VCaP (cell line): Measurements from ENCODE around the gene COPG2.

Experiments used
- H3K27ac ChIP-seq: fragments of 450-650 bp; 2 replicates; pipeline ENCODE4 v1.5.1; 2017
- TF ChIP-seq, protein P1 (sequence below): fragments of 450-650 bp; conservative IDR thresholded peaks from 2 replicates; pipeline ENCODE4 v1.5.1; 2017; ENCODE audit warnings: mild to moderate bottlenecking, moderate library complexity

Gene COPG2

DNA sequence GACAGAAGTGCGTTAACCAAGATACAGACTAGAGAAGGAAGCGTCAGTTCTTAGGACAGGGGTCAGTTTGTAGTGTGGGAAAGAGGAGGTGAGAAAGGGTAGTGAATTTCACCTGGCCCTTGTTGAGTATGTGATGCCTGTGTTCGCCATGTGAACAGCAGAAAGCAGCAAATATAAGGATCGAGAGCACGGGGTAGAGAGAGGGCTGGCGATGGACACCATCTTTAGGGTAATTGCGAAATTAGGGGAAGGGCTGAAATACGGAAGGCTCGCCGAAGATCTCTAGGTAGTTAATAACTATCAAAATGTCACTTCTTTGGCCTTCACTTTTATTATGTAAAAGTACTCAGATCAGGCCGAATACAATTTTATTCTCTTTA lies 182.8 kb downstream of the COPG2 start:
- peak overlapping the region; percentile 82 for H3K27ac ChIP-seq
- TF ChIP-seq, protein P1, sequence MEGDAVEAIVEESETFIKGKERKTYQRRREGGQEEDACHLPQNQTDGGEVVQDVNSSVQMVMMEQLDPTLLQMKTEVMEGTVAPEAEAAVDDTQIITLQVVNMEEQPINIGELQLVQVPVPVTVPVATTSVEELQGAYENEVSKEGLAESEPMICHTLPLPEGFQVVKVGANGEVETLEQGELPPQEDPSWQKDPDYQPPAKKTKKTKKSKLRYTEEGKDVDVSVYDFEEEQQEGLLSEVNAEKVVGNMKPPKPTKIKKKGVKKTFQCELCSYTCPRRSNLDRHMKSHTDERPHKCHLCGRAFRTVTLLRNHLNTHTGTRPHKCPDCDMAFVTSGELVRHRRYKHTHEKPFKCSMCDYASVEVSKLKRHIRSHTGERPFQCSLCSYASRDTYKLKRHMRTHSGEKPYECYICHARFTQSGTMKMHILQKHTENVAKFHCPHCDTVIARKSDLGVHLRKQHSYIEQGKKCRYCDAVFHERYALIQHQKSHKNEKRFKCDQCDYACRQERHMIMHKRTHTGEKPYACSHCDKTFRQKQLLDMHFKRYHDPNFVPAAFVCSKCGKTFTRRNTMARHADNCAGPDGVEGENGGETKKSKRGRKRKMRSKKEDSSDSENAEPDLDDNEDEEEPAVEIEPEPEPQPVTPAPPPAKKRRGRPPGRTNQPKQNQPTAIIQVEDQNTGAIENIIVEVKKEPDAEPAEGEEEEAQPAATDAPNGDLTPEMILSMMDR: no peak

DNA sequence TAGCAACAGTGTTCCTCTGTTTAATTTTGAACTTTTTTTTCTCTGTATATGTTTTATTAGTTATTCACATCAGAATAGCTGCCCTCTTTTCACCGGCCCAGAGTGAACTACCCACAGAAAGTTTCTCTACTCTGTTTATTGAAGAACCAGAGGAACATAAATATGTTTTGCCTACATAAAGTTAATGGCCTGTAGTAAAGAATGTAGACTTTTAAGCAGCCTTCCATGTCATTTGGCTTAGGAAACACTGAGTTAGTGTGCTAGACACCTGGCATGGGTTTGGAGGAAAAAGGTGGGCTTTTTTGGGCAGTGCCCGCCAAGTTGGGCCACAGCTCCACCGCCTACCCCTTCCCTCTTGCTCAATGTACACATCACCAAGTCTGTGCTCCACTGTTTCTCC lies 185.5 kb downstream of the COPG2 start:
- TF ChIP-seq, protein P1: no peak
- H3K27ac ChIP-seq: no peak overlapping the region

DNA sequence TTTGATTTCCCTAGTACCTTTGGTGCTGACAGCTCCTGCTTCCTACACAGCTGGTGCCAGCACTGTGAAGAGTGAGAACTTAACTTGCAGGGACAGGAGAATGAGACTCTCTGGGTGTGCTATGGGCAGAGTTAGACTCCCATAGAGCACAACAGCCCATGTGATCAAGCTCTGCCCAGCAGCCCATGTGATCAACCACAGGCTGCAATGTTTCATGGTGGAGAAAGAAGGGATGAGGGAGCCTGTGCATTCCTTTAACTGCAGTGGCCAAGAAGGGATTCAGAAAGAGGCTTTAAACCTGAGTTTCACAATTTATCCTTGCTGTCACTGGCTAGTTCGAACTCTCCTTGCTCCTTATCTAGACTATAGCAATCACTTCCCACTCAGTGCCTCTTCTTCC lies 186.7 kb downstream of the COPG2 start:
- no peak overlapping the region for H3K27ac ChIP-seq
- TF ChIP-seq, protein P1: no peak

DNA sequence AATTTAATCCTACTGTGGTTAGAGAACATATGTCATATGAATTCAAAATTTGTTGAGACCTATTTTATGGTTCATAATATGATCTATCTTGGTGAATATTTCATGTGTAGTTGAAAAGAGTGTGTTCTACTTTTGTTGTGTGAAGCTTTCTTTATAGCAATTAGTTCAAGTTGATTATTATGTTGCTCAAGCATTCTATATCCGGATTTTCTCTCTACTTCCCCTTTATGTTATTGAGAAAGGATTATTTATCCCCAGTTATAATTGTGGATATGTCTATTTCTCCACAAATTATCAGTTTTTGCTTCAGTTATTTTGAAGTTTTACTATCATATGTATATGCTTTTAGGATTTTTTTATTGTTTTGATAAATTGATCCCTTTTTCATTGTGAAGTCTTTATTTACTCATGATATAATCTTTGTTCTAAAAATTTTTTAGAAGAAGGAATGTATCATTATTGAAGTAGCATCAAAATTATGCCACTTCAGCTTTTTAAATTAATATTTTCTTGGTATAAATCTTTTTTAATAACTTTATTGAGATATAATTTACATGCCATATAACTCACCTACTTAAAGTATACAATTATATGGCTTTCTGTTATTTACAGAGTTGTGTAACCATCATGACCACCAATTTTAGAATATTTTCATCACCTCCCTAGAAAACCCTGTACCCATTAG lies 188.7 kb downstream of the COPG2 start:
- TF ChIP-seq, protein P1: no peak
- no peak overlapping the region for H3K27ac ChIP-seq

DNA sequence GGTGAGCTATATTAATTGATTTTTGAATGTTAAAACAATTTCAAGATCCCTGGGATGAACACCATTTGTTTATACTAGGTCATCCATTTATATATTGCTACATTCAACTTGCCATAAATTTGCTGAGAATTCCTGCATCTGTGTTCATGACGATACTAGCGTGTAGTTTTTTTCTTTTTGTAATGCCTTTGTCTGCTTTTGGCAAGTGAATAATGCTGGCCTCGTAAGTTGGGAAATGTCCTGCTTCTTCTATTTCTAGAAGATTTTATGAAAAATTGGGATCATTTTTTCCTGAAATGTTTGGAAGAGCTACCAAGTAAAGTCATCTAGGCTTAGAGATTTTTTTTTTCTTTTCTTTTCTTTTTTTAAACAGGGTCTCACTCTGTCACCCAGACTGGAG lies 189.6 kb downstream of the COPG2 start:
- TF ChIP-seq, protein P1: no peak
- H3K27ac ChIP-seq: no peak overlapping the region

DNA sequence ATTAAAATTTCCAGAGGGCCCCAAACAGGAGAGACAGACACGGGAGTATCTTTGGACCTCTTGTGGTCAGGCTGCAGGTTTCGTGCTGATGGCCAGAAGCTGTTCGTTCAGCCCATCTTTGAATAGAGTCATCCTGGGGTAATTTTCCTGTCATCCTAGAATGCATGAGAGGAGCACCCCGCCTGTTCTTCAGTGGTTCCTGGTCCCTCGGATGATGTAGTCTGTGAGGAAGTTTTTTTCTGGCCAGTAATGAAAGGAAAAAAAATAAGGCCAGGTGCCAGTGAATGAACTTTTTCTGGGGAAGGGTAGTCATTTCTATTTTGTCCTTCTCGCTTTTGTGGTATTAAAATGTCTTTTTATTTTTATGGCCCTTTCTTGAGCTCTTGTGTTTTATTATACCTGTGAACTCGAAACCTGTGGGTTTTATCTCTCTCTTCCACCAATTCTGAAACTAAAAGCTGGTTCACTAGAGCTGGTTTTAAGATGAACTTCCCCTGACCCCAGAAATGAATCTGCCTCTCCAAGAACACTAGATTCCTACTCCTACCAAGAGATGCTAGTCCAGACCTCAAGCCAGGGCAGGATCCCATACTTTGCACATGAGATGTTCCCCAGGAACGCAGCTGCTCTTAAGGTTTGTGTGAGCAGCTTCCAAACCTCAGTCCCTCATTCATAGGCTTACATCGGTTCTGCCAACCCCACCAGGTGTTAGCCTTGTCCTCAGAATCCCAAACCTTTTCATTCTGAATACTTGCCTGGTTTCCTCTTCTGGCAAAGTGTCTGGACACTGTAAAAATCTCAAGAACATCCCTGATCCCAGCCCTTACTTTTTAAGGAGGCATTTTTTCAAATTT lies 192.0 kb downstream of the COPG2 start:
- H3K27ac ChIP-seq: no peak overlapping the region
- TF ChIP-seq, protein P1: no peak

DNA sequence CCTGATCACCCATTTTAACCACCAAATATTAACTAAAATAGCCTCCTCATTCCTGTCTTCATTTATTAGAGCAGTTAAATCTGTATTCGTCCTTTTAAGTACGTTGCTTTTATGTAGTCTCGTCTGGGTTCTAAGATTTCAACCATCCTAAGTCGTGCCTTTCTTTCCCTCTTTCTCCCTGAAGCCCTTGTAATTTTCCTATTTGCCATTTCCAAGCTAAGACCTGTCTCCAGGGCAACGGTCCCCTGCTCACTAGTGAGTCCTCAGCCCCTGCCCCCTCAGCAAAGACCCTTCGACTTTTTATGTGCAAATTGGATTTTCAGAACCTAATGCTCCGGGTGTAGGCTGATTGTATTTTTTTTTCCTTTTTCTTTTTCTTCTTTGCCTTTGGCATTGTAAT lies 192.8 kb downstream of the COPG2 start:
- TF ChIP-seq, protein P1: no peak
- no peak overlapping the region for H3K27ac ChIP-seq
